NB4 (cell line): Measurements from ENCODE around the gene EEIG1.

ENCODE experiments used
- CTCF ChIP-seq: IDR thresholded peaks from one replicate; pipeline ENCODE4 v1.5.1; 2012; ENCODE audit warnings: low read depth, low read length
- MAX ChIP-seq: IDR thresholded peaks from 2 replicates; pipeline ENCODE4 v1.6.1; 2011; ENCODE audit warnings: low read depth, low read length
- MYC ChIP-seq: IDR thresholded peaks from 2 replicates; pipeline ENCODE4 v1.6.1; 2011; ENCODE audit warnings: low read depth, low read length
- POLR2A ChIP-seq: IDR thresholded peaks from 2 replicates; pipeline ENCODE4 v1.6.1; 2011; ENCODE audit warnings: mild to moderate bottlenecking; ENCODE audit not compliant: insufficient read length; ENCODE audit errors: extremely low read depth

- no peak for TF ChIP-seq POLR2A
- TF ChIP-seq CTCF: no peak
- TF ChIP-seq MAX: no peak
- no peak for TF ChIP-seq MYC
Measured at GRCh38 chr9:127950513-127951289, 30.1 kb downstream of the EEIG1 start.
